Stimulated activated CD4-positive, alpha-beta T cell treated with anti-CD3 and anti-CD28 coated beads, Interleukin-12 subunit alpha, Interleukin-12 subunit beta, amount 100 ng/mL, for 4 hours (primary cell): Measurements from ENCODE around the gene ARHGAP8.

Source experiments
- DNase-seq: peaks from one replicate; pipeline ENCODE4 v3.0.0-alpha.2; 2020

ARHGAP8 gene

DNA sequence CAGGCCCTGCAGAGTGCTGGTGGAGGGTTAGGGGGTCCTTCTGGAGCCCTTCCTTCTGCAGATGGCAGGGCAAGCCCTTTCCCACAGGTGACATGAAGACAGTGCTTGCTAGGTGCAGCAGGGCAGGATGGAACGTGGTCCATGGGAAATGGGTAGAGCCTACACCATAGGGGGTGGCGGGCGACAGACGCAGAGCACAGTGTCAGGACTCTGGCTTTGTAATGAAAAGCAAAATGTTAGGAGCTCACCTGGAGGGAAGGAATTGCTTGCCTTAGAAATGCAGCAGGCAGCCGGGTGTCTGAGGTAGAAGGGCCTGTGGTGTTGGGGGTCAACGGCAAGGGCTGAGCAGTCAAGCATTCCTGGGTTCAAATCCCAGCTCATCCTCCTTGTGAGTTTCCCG lies 54.9 kb downstream of the ARHGAP8 start:
- no peak for DNase-seq

DNA sequence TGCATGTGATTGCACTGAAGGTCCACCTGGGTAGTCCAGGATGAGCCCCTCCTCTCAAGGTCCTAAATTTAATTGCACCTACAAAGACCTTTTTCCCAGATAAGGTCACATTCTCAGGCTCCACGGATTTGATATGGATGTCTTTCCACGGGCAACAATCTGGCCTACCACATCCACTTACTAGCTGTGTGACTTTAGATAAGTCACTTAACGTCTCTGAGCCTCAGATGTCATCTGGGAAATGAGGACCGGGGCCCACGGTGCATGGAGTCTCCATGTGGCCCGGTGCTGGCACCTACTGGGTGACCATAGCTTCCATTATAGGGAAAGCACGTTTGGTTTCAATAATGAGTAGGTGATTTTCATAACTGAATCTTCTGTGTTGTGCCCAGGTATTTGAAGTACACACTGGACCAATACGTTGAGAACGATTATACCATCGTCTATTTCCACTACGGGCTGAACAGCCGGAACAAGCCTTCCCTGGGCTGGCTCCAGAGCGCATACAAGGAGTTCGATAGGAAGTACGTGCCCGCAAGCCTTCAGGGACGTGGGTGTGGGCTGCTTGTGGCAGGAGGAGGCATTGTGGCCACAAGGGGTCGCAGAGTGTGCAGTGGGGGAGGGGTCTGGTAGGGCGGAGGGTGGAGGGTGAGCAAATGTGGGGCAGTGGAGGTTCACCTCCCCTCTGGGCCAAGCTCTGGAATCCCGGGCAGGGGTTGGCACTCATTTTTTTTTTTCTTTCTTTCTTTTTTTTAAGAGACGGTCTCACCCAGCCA lies 55.7 kb downstream of the ARHGAP8 start:
- DNase-seq = peak; percentile 3

DNA sequence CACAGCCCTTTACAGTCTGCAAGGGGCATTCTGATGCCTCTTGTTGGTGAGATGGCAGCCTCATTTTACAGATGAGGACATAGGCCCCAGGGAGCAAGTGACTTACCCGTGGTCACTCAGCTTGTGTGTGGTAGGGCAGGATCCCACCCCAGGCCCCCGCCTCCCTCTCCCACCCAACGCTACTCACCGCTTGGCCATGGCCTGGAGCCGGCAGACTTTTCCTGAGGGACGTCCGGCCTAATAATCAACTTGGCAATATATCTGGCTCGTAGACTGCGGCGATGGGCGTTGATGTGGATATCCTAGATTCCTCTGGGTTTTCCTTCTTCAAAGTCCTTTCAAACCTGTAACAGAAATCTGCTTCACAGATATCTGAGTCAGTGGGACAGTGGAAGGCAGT lies 57.1 kb downstream of the ARHGAP8 start:
- no peak for DNase-seq

DNA sequence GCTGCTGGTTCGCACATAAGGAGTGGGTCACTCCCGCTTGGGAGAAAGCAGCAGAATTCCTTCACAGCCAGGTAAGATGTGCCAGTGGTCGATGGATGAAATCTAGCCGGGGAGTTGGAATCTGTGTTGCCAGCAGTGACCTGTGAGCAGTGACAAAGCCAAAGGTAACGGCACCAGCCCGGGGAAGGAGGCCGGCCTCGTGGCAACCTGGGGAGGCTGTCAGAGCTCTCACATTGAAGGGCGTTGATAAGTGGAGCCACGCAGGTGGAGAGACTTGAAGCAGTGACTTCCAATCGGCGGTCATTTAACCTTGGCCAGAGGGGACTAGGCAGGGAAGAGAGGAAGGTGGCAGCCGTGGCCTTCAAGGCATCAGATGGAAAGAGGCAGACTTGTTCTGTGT lies 58.8 kb downstream of the ARHGAP8 start:
- no peak for DNase-seq

DNA sequence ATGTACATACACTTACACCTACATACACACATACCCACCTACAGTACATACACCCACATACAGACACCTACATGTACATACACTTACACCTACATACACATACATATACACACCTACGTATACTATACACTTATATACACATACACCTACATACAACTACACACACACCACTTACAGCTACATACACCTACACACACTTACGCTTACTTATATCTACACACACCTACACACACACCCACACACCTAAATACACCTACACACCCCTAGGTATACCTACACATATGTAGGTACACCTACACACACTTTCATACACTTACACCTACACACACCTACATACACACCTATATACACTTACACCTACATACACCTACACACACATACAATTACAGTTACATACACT lies 61.0 kb downstream of the ARHGAP8 start:
- no peak for DNase-seq

DNA sequence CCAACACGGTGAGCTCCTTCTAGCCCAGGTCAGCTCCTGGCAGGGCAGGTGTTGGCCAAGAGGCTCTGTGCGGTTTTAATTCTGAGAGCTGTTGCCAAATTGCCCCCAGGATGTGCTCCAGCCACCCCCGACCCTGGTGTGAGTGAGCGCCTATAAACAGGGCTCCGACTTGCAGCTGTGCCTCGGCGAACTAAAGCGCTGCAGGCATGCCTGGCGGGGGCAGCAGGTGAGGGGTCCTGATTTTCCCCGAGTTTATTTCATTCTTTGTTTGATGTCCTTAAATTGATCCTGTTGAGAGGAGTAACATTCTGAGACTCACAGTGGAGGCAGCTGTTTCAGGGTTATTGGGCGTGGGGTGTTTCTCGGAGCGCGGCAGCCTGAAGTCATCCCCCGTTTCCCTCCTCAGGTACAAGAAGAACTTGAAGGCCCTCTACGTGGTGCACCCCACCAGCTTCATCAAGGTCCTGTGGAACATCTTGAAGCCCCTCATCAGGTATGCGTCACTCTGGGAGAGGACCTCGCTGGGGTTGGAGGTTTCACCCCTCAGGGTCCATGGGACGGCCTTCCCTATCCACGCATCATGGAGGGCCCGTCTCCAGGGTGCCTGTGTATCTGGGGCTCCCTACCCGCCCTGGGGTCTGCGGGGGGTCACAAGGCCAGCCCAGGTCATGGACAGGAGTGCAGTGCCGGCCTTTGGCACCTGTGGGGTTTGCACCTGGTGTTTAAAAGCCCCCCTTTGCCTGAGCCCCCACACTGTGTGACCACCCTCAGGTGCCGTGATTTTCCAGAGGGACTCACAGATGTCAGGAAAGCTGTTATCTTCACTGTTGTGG lies 62.1 kb downstream of the ARHGAP8 start:
- no peak for DNase-seq

DNA sequence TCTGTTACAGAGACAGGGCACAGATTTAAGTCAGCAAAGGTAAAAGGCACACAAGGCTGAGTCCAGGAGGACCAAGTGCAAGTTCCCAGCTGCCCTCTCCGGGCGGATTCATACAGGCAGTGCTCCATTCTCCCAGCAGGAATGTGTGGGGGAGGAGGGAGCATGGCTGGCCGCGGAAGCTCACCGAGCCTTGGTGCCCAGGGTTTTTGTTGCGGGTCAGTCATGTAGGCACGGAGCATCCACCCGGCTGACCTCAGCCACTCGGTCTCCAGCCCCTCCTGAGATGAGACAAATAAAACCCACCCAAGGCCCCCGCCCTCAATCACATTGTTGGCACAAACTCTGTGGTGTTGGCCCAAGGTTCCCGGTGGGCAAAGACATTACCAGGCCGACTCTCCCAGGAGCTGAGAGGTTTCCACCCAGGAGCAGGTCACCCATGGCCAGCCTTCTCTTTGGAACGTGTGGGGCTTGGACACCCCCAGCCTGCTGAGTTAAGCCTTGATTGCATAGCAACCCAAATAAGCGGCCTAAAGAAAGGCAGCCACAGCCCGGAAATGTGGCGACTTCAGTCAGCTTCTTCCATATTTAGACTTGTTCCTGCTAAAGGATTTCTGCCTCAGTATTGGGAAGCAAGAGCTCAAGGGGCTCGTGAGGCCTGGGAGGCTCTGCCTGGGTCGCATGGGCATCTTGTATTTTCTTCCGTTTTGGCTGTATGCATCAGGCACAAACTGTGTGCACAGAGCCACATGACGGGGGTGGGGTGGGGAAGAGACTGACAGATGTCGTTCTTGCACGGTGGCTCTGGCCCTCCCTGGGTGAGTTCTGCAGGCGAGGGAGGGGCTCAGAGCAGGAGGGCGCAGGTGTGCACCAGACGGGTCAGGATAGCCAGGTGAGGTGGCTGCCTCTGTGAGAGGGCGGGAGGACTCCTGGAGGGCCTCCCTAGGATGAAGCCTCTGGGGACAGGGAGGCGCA lies 63.0 kb downstream of the ARHGAP8 start:
- no peak for DNase-seq

DNA sequence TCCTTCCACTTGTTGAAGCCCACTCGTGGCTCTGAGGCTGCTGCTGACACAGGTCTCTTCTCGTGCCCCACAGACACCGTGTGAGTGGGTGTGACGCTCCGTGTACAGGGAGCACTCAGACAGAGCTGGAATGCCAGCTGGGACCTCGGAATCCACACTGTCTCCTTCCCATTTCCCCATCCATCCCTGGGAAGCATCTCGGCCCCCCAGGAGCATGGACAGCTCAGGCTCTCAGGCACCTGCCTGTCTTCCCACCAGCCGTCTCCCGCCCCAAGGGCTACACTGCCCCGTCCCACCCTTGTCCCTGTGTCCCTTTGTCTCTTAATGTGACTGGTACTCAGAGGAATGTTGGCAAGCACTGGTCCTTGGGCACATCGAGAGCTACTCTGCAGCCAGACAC lies 63.8 kb downstream of the ARHGAP8 start:
- DNase-seq = no peak

DNA sequence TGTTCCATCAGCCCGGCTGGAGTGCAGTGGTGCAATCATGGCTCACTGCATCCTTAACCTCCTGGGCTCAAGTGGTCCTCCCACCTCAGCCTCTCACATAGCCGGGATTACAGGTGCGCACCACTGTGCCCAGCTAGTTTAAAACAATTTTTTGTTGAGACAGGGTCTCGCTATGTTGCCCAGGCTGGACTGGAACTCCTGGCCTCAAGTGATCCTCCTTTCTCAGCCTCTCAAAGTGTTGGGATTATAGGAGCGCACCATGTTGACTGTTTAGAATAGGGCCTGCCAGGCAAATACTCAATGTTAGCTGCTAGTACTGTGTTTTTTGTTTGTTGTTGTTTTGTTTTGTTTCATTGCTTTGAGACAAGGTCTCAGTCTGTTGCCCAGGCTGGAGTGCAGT lies 66.4 kb downstream of the ARHGAP8 start:
- no peak for DNase-seq

DNA sequence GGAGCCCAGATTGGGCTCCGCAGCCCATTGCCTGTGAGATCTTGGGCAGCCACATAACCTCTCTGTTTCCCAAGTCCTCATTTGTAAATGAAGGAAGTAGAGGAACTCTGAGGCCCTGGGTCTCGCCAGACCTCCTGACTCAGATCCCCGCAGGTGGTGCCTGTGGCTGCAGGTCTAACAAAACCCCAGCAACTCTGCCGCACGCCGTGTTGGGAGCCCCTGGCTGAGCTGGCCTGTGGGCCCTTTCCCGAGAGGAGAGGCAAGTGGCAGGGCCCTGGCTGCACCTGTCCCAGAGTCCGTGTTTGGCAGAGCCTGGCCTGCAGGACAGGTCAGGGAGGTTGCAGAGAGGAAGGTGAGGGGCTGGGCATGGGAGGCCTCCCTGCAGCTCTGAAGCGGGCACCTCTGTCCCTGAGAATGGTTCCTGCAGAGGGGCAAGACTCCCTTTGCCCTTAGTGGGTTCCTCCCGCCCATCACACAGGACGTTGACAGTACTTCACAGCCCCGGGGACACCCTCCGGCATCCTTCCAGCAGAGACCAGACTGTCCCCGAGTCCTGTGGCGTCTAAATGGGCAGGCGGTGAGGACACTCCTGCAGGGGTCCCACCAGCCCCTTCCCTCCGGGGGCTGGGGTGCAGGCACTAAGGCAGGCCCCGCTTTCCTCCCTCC lies 67.7 kb downstream of the ARHGAP8 start:
- no peak for DNase-seq

DNA sequence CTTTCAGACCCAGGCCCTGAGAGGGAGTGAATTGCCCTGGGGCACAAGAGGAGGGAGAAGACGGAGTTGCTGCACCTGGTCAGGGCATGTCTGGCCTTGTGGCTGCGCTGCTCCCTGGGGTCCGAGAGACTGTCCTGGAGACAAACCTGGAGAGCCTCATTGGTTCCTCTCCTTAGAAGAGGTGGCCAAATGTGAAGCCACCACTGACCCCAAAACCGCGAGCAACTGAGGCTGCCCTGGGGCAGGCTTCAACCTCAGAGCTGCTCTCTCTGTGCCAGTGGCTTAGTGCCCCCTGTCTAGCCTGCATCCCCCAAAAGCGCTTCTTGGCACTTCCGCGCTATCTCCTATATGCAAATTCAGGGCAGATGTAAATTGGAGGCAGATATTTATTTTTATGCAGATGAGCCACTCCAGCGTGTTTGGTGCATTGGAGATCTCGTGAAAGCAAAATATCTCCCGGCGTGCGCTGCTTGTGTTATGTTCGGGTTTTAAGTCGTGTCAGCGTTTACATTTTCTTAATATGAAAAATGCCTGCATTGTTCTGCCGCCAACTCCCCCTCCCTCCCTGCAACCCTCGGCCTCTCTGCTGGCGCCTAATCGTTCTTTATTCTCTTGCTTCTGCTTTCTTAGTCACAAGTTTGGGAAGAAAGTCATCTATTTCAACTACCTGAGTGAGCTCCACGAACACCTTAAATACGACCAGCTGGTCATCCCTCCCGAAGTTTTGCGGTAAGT lies 69.5 kb downstream of the ARHGAP8 start:
- no peak for DNase-seq

DNA sequence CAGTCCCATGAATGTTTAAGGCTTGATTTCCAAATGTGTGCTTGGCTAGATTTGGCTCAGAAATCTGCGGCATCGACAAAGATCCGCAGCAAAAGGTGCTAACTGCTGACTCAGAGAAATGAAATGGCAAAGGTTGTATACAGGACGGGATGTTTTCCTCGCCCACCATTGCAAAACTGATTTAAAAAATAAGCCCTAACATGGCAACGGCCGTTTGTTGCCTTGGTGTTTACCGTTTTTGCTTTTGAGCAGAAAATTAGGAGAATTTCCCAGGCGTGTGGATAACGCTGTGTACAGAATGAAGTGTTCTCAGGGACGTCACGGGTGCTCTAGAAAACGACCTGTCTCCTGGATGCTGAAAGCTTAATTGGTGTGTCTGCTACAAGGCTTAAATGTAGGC lies 70.2 kb downstream of the ARHGAP8 start:
- DNase-seq = no peak

DNA sequence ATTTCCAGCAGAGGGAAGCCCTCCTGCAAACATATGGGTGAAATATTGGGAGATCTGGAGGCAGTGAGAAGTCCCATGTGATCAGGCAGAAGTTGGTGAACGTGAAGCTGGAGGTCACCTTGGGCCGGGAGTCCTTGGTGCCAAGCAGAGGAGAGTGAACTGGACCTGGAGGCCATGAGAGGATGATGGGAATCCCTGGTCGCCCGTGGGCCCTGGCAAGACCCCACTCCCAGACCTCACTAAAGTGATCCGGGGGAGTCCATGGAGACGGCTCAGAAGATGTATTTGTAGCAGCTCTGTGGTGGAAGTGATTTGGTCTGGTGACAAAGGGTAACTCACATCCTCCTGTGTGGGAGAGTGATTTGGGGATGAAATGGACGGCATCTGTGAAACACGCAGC lies 71.0 kb downstream of the ARHGAP8 start:
- DNase-seq = no peak

DNA sequence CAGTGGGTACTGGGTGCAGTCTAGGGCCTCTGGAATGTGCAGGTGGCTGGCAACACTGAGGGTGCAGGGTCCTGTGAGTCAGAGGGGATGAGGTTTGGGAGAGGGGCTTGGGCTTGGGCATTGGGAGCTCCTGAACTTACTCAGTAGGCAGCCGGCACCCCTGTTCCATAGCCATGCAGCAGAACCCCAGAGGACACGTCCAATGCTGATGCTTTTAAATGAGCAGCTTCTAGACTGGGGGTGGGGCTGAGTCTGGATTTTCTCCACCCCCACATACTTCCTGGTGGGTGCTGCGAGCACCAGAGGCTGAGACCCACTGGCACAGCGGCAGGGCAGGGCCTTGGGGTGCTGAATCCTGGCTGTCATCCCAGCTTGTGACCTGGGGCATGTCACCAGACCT lies 71.4 kb downstream of the ARHGAP8 start:
- no peak for DNase-seq

DNA sequence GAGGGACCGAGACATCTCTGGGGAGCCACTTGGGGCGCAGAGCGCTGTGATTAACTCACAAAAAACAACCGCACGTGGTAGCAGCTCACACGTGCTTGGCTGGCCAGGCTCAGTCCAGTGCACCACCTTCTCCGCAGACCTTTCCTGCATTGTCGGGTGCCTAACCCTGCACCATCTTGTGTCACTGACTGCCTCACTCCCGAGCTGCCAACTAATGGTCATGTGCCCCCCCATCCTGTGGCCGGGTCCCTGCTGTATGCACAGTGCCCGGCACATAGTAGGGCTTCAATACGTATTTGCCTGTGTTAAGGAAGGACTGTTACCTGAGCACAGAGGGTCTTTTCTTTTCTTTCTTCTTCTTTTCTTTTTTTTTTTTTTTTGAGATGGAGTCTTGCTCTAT lies 71.9 kb downstream of the ARHGAP8 start:
- DNase-seq = no peak

DNA sequence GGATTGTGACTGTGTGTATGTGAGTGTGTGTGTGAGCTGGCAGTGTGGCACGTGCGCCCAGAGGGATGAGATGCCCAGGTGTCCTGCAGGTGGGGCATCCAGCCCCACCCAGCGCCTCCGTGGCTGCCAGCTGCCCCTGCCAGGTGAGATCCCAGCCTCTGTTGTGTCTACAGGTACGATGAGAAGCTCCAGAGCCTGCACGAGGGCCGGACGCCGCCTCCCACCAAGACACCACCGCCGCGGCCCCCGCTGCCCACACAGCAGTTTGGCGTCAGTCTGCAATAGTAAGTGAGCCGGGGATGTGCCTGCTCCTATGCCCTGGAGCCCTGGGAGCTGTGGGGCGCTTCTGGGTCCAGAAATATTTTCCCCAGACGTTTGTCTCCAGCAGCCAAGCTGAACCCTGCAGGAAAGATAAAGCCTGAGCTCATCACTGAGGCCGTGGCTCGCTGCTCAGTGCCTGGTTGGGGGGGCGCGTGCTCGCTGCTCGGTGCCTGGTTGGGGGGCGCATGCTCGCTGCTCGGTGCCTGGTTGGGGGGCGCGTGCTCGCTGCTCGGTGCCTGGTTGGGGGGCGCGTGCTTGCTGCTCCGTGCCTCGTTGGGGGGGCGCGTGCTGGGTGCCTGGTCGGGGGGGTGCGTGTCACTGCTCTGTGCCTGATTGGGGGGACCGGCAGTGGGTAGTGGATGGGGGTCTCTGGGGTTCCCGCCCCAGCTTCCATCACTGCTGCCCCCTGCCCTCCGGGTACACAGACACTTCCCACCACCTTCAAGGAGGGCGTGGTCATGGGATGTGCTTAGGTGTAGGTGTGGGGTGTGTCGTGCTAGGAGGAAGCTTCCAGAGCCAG lies 73.2 kb downstream of the ARHGAP8 start:
- no peak for DNase-seq

DNA sequence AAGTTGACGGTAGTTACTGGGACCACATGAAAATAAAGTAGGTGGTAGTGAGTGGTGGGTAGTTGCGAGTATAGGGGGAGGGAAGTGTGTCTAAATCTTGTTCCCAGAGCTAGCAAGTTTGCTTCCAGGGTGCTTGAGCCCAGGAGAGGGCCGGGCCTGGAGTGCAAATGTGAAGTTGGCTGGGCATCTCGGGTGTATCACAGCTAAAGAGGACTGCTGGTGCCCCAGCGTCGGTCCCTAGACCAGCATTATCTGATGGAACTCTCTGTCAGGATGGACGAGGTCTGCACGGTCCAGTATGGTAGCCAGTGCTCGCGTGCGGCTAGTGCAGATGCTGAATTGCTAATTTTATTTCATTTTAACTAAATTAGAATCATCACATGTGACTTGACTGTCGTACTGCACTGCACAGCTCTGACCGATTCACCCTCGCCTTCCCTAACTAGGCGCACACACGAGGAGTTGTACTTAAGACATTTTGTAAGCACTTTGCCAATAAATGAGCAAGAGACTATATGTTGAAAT lies 75.4 kb downstream of the ARHGAP8 start:
- DNase-seq = no peak

DNA sequence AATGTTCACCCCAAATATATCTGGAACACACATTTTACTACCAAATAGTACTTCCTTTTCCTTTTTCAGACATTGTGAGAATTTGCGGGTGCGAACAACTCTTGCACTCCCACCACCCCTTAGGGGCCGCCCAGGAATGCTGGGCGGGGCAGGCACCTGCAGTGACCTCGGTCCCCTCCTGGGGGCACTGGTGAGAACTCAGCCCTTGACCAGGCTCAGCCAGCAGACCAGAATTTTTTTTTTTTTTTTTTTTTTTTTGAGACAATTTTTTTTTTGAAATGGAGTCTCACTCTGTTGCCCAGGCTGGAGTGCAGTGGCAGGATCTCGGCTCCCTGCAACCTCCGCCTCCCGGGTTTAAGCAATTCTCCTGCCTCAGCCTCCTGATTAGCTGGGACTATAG lies 75.8 kb downstream of the ARHGAP8 start:
- peak; percentile 6 for DNase-seq

DNA sequence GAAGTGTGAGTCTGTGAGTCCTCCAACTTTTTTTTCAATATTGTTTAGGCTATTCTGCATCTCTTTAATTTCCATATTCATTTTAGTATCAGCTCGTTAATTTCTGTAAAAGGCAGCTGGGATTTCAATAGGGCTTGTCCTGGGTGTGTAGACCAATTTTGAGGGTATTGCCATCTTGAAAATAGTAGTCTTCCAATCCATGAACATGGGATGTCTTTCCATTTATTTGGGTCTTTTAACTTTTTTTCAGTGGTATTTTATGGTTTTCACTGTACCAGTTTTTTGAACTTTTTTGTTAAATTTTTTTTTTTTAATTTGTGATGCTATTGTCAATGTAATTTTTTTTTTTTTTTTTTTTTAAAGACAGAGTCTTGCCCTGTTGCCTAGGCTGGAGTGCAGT lies 79.5 kb downstream of the ARHGAP8 start:
- DNase-seq = no peak

DNA sequence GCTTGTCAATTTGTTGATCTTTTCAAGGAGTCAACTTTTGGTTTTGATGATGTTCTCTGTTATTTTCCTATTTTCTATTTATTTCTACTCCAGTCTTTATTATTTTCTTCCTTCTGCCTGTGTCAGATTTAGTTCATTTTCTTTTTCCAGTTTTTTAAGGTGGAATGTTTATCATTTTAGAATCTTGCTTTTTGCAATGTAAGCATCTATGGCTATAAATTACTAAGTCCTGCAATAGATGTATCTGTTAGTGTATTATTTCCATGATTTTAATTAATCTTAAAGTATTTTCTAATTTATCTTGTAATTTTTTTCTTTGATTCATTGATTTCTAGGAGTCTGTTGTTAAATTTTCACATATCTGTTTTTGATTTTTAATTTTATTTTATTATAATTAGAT lies 81.7 kb downstream of the ARHGAP8 start:
- DNase-seq = no peak

DNA sequence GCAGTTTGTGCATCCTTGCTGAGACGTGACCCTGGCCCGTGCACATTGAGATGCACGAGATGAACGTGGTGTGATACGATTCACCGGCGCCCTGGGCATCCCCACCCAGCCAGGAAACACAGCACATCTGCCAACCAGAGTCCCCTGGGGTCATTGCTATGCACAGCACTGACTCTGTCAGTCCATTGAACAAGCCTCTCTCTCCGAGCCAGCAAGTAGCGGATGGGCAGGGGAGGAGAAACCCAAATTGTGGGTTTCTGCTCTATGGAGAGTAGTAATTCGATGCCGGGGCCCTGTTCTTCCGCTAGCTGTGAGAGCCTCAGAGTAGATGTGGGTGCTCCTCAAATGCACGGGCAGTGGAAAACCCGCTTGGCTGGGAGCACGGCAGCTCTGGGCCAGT lies 85.1 kb downstream of the ARHGAP8 start:
- no peak for DNase-seq
